Germinal center (tissue), 1 donor: Measurements from ENCODE around the gene ZDHHC21.
"Not testable (repeated sequence)": the region's sequence is repeated elsewhere in the genome, so short reads cannot be mapped to it uniquely, and the experiment has no call there.

ENCODE experiments used
- DNase-seq: peaks from one replicate; pipeline ENCODE4 v3.0.0; 2012; ENCODE audit warnings: mixed read lengths, low spot score

ZDHHC21 gene

GRCh38 chr9:14682616-14683015 is 10.6 kb downstream of the ZDHHC21 start:
- not testable (repeated sequence) for DNase-seq

- DNase-seq, result no peak
Measured at GRCh38 chr9:14678776-14679175, 14.5 kb downstream of the ZDHHC21 start.

- no peak for DNase-seq
Measured at GRCh38 chr9:14677872-14678271, 15.4 kb downstream of the ZDHHC21 start.

- DNase-seq, result no peak
Measured at GRCh38 chr9:14677396-14677795, 15.8 kb downstream of the ZDHHC21 start.

GRCh38 chr9:14674630-14675029 is 18.6 kb downstream of the ZDHHC21 start:
- DNase-seq, result no peak

GRCh38 chr9:14671377-14671776 is 21.9 kb downstream of the ZDHHC21 start:
- no peak for DNase-seq

GRCh38 chr9:14670718-14671117 is 22.5 kb downstream of the ZDHHC21 start:
- no peak for DNase-seq

GRCh38 chr9:14664022-14664421 is 29.2 kb downstream of the ZDHHC21 start:
- not testable (repeated sequence) for DNase-seq

GRCh38 chr9:14662060-14662453 is 31.2 kb downstream of the ZDHHC21 start:
- no peak for DNase-seq

- peak; percentile 2 for DNase-seq
Measured at GRCh38 chr9:14661421-14662059, 31.7 kb downstream of the ZDHHC21 start.

- no peak for DNase-seq
Measured at GRCh38 chr9:14660721-14661120, 32.5 kb downstream of the ZDHHC21 start.

- DNase-seq, result no peak
Measured at GRCh38 chr9:14654932-14655331, 38.3 kb downstream of the ZDHHC21 start.

- no peak for DNase-seq
Measured at GRCh38 chr9:14653511-14653910, 39.7 kb downstream of the ZDHHC21 start.

- no peak for DNase-seq
Measured at GRCh38 chr9:14652729-14653377, 40.4 kb downstream of the ZDHHC21 start.

- DNase-seq, result no peak
Measured at GRCh38 chr9:14650596-14650995, 42.6 kb downstream of the ZDHHC21 start.

- DNase-seq, result no peak
Measured at GRCh38 chr9:14645648-14646047, 47.6 kb downstream of the ZDHHC21 start.

GRCh38 chr9:14640967-14641366 is 52.3 kb downstream of the ZDHHC21 start:
- DNase-seq, result no peak

GRCh38 chr9:14640294-14640693 is 52.9 kb downstream of the ZDHHC21 start:
- no peak for DNase-seq

- DNase-seq, result no peak
Measured at GRCh38 chr9:14633906-14634565, 59.2 kb downstream of the ZDHHC21 start.

GRCh38 chr9:14633148-14633547 is 60.1 kb downstream of the ZDHHC21 start:
- DNase-seq, result no peak

- no peak for DNase-seq
Measured at GRCh38 chr9:14627513-14627912, 65.7 kb downstream of the ZDHHC21 start.

- no peak for DNase-seq
Measured at GRCh38 chr9:14618836-14619420, 74.3 kb downstream of the ZDHHC21 start.
